ENCODE data around the gene ZSWIM3. TPM values are rescaled to one million over a fixed set of nuclear protein-coding genes. Genes with fewer than 3 reads are reported as not detected.

Gene ZSWIM3
- total and polyA plus RNA-seq, 2 donors (not counting 3 experiments of a cell fraction or from before 2014, with no cell fraction given), result 3.8 to 4.4 TPM

DNA sequence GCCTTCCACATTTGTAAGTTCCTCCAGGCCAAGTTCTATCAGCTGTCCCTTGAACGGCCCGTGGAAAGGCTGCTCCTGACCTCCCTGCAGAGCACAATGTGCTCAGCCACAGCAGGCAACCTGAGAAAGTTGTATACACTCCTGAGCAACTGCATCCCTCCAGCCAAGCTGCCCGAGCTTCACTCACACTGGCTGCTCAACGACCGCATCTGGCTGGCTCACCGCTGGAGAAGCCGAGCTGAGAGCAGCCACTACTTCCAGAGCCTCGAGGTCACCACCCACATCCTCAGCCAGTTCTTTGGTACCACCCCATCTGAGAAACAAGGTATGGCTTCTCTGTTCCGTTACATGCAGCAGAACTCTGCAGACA is 25.7 kb downstream of the ZSWIM3 start:
- DNase-seq (ENCODE audit: low read depth, low spot score), result no peak
- no TSS peak for BruUV-seq (replicated peaks)
- dilution Hi-C loops (cut with MboI; ENCODE audit: extremely low pct_ligation_motif_present, low sequenced_read_pairs), result no loop called here

More for the DNA sequence above, 25.7 kb downstream of the ZSWIM3 start:
- H3K4me1 ChIP-seq (ENCODE audit: control insufficient read depth, extremely low read depth, insufficient read depth, low read length), result peaks cover 11% of the 10 kb centered on the region
- ChIA-PET POLR2A (interaction anchor here (0.7 kb wide), 1 partner anchor 52 kb away, joined by 4 read pairs; no protein-coding TSS in a partner anchor), CTCF (interaction anchor here (1.2 to 2.5 kb wide), 2 partner anchors 27 to 87 kb away, joined by 3 to 11 read pairs; no protein-coding TSS in a partner anchor)
- no peaks in the 10 kb centered on the region for H3K27me3 ChIP-seq (ENCODE audit: control insufficient read depth in 2 of 2, insufficient read depth in 2 of 2, low read length in 2 of 2)
- H3K79me2 ChIP-seq (ENCODE audit: control insufficient read depth, insufficient read depth, low read length), result peaks cover 24% of the 10 kb centered on the region
- H2AFZ ChIP-seq (ENCODE audit: low read depth, low read length), result no peak overlapping the region
- H3K9me1 ChIP-seq (replicated peaks; ENCODE audit: control insufficient read depth, extremely low read depth, insufficient read depth, low read length), result no peaks in the 10 kb centered on the region
- H3K4me2 ChIP-seq (ENCODE audit: insufficient read depth, low read length), result no peak overlapping the region
- peaks cover 4 to 19% of the 10 kb centered on the region in 2 experiments for H3K36me3 ChIP-seq (ENCODE audit: control insufficient read depth in 2 of 2, extremely low read depth in 1 of 2, insufficient read depth in 2 of 2, low read length in 2 of 2)
- no peaks in the 10 kb centered on the region for H3K9me3 ChIP-seq (replicated peaks; ENCODE audit: control insufficient read depth, insufficient read depth, low read length)
- TF ChIP-seq POLR2A (IDR thresholded peaks at IDR 0.05; ENCODE audit: low read depth, low read length) (no peak), EZH2 (IDR thresholded peaks at IDR 0.05; ENCODE audit: borderline replicate concordance, low read depth, low read length, severe bottlenecking) (no peak), JUN (IDR thresholded peaks at IDR 0.05; ENCODE audit: borderline replicate concordance, insufficient read depth, insufficient read length, low read depth) (no peak), GATA2 (IDR thresholded peaks at IDR 0.05; ENCODE audit: insufficient read depth, insufficient read length, low read depth, low read length) (no peak), MYC (IDR thresholded peaks at IDR 0.05; ENCODE audit: low read depth, low read length) (no peak), FOS (IDR thresholded peaks at IDR 0.05; ENCODE audit: borderline replicate concordance, insufficient read depth, low read length) (no peak), POLR2AphosphoS5 (IDR thresholded peaks at IDR 0.05; ENCODE audit: insufficient read depth, low read depth, low read length) (no peak)
- TF ChIP-seq, protein P1, sequence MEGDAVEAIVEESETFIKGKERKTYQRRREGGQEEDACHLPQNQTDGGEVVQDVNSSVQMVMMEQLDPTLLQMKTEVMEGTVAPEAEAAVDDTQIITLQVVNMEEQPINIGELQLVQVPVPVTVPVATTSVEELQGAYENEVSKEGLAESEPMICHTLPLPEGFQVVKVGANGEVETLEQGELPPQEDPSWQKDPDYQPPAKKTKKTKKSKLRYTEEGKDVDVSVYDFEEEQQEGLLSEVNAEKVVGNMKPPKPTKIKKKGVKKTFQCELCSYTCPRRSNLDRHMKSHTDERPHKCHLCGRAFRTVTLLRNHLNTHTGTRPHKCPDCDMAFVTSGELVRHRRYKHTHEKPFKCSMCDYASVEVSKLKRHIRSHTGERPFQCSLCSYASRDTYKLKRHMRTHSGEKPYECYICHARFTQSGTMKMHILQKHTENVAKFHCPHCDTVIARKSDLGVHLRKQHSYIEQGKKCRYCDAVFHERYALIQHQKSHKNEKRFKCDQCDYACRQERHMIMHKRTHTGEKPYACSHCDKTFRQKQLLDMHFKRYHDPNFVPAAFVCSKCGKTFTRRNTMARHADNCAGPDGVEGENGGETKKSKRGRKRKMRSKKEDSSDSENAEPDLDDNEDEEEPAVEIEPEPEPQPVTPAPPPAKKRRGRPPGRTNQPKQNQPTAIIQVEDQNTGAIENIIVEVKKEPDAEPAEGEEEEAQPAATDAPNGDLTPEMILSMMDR (IDR thresholded peaks at IDR 0.05; ENCODE audit: extremely low read depth in 1 of 2, insufficient read depth in 1 of 2, low read depth in 1 of 2, low read length in 2 of 2), result no peak
- TF ChIP-seq, protein P2, sequence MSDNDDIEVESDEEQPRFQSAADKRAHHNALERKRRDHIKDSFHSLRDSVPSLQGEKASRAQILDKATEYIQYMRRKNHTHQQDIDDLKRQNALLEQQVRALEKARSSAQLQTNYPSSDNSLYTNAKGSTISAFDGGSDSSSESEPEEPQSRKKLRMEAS (IDR thresholded peaks at IDR 0.05; ENCODE audit: insufficient read depth, insufficient read length), result no peak
- H3K9ac ChIP-seq (replicated peaks; ENCODE audit: extremely low read depth, insufficient read depth, low read length), result no peak overlapping the region
- no peaks in the 10 kb centered on the region for H4K20me1 ChIP-seq (replicated peaks; ENCODE audit: control insufficient read depth, extremely low read depth, insufficient read depth, low read length)
- H3K27ac ChIP-seq (ENCODE audit: insufficient read depth, low read depth, low read length), result no peak overlapping the region
- H3K4me3 ChIP-seq (replicated peaks in 1 of 3; ENCODE audit: insufficient read depth in 1 of 3, low read depth in 1 of 3, low read length in 3 of 3), result no peak overlapping the region
- no peak for FAIRE-seq
- intact Hi-C loops (cut with micrococcal nuclease), result no loop called here
